Neural cell (in vitro differentiated cells): Measurements from ENCODE around the gene CRIM1. TPM values are rescaled to one million over a fixed set of nuclear protein-coding genes. Genes with fewer than 3 reads are reported as not detected.

Experiments
- H2AFZ ChIP-seq: fragments of 200-600, 300-800 bp; sonication (generic), shearing (Covaris generic); 2 replicates; pipeline ENCODE4 v1.6.0; 2014; ENCODE audit warnings: low read depth, mild to moderate bottlenecking, antibody characterized with exemption, low read length, moderate library complexity
- H3F3A ChIP-seq: fragments of 200-600 bp; shearing (Covaris generic); 2 replicates; pipeline ENCODE4 v1.6.1; 2016; ENCODE audit warnings: mild to moderate bottlenecking, moderate library complexity, mixed read lengths, antibody characterized with exemption, low read length; ENCODE audit not compliant: insufficient read depth, poor library complexity, severe bottlenecking
- H3K27ac ChIP-seq: fragments of 200-600, 300-800 bp; sonication (generic), shearing (Covaris generic); 2 replicates; pipeline ENCODE4 v1.5.1; 2014; ENCODE audit warnings: mild to moderate bottlenecking, low read length, moderate library complexity
- H3K27me3 ChIP-seq: fragments of 300-800, 200-600 bp; sonication (generic), shearing (Covaris generic); 2 replicates; pipeline ENCODE4 v1.6.0; 2014; ENCODE audit warnings: mild to moderate bottlenecking, low read depth, low read length, moderate library complexity; ENCODE audit not compliant: insufficient read depth
- H3K36me3 ChIP-seq: fragments of 300-800, 200-600 bp; sonication (generic), shearing (Covaris generic); 2 replicates; pipeline ENCODE4 v1.5.1; 2014; ENCODE audit warnings: mild to moderate bottlenecking, antibody characterized with exemption, low read length, moderate library complexity; ENCODE audit not compliant: insufficient read depth
- H3K4me2 ChIP-seq: fragments of 300-800, 200-600 bp; sonication (generic), shearing (Covaris generic); 2 replicates; pipeline ENCODE4 v1.6.0; 2014; ENCODE audit warnings: mild to moderate bottlenecking, low read length
- H3K4me3 ChIP-seq: fragments of 300-800, 200-600 bp; sonication (generic), shearing (Covaris generic); 2 replicates; pipeline ENCODE4 v1.5.1; 2014; ENCODE audit warnings: mild to moderate bottlenecking, low read length, moderate library complexity
- H3K79me2 ChIP-seq: fragments of 200-600 bp; shearing (Covaris generic); replicated peaks from 2 replicates; pipeline ENCODE4 v1.6.0; 2014; ENCODE audit warnings: mild to moderate bottlenecking, low read length, moderate library complexity; ENCODE audit not compliant: insufficient read depth
- H3K9ac ChIP-seq: fragments of 300-800, 200-600 bp; sonication (generic), shearing (Covaris generic); 2 replicates; pipeline ENCODE4 v1.6.1; 2016; ENCODE audit warnings: mild to moderate bottlenecking, low read length, mixed read lengths
- H3K9me2 ChIP-seq: fragments of 200-600 bp; shearing (Covaris generic); 2 replicates; pipeline ENCODE4 v1.6.1; 2016; ENCODE audit warnings: mild to moderate bottlenecking, low read length, mixed read lengths; ENCODE audit not compliant: insufficient read depth
- H3K9me3 ChIP-seq: fragments of 200-600, 300-800 bp; sonication (generic), shearing (Covaris generic); 2 replicates; pipeline ENCODE4 v1.6.1; 2016; ENCODE audit warnings: mild to moderate bottlenecking, mixed run types, low read length, moderate library complexity, mixed read lengths
- H4K20me1 ChIP-seq: fragments of 200-600 bp; shearing (Covaris generic); 2 replicates; pipeline ENCODE4 v1.6.1; 2016; ENCODE audit warnings: mild to moderate bottlenecking, mixed run types; ENCODE audit not compliant: insufficient read depth
- EP300 ChIP-seq: fragments of 450-650 bp; conservative IDR thresholded peaks from 2 replicates; pipeline ENCODE4 v1.6.1; 2014; ENCODE audit warnings: antibody characterized with exemption, mild to moderate bottlenecking, moderate library complexity; ENCODE audit not compliant: poor library complexity, severe bottlenecking
- EZH2 ChIP-seq: fragments of 200-600, 300-800 bp; shearing (Covaris generic), sonication (generic); IDR thresholded peaks from 2 replicates; pipeline ENCODE4 v1.6.1; 2014; ENCODE audit warnings: antibody characterized with exemption, low read length, borderline replicate concordance, mild to moderate bottlenecking; ENCODE audit not compliant: insufficient read depth, poor library complexity, severe bottlenecking
- MXI1 ChIP-seq: fragments of 450-650 bp; conservative IDR thresholded peaks from 2 replicates; pipeline ENCODE4 v1.6.1; 2014; ENCODE audit warnings: antibody characterized with exemption, mild to moderate bottlenecking; ENCODE audit not compliant: poor library complexity, severe bottlenecking
- POLR2AphosphoS5 ChIP-seq: IDR thresholded peaks from 2 replicates; pipeline ENCODE4 v1.6.1; 2012
- RAD21 ChIP-seq: fragments of 450-650 bp; conservative IDR thresholded peaks from 2 replicates; pipeline ENCODE4 v1.6.1; 2014; ENCODE audit warnings: antibody characterized with exemption, mild to moderate bottlenecking, moderate library complexity
- REST ChIP-seq: IDR thresholded peaks from 2 replicates; pipeline ENCODE4 v1.6.1; 2012; ENCODE audit warnings: borderline replicate concordance
- SMC3 ChIP-seq: fragments of 450-650 bp; conservative IDR thresholded peaks from 2 replicates; pipeline ENCODE4 v1.6.1; 2014; ENCODE audit warnings: antibody characterized with exemption, mild to moderate bottlenecking, moderate library complexity; ENCODE audit not compliant: poor library complexity
- TAF1 ChIP-seq: IDR thresholded peaks from 2 replicates; pipeline ENCODE4 v1.6.1; 2012; ENCODE audit warnings: low read depth
- polyA plus RNA-seq: library from polyadenylated mRNA; depleted of rRNA; stranded (reverse); fragments of >200 nt; gene quantifications from 2 replicates; pipeline ENCODE4 v1.2.3, GENCODE V29; 2014
- TF ChIP-seq, protein P1 (sequence below): fragments of 450-650 bp; IDR thresholded peaks from 2 replicates; pipeline ENCODE4 v1.5.1; 2014; ENCODE audit warnings: antibody characterized with exemption, mild to moderate bottlenecking, moderate library complexity; ENCODE audit not compliant: poor library complexity, severe bottlenecking

The CRIM1 gene
- polyA plus RNA-seq, 1 donor from 2014 or later: 6.7 TPM

- H2AFZ ChIP-seq: no peak overlapping the region
- H4K20me1 ChIP-seq: no peaks in the 10 kb centered on the region
- H3K27me3 ChIP-seq: no peaks in the 10 kb centered on the region
- H3K9ac ChIP-seq: no peak overlapping the region
- no peak overlapping the region for H3K4me3 ChIP-seq
- H3K36me3 ChIP-seq: no peaks in the 10 kb centered on the region
- no peak for TF ChIP-seq REST
- no peak for TF ChIP-seq TAF1
- TF ChIP-seq, protein P1, sequence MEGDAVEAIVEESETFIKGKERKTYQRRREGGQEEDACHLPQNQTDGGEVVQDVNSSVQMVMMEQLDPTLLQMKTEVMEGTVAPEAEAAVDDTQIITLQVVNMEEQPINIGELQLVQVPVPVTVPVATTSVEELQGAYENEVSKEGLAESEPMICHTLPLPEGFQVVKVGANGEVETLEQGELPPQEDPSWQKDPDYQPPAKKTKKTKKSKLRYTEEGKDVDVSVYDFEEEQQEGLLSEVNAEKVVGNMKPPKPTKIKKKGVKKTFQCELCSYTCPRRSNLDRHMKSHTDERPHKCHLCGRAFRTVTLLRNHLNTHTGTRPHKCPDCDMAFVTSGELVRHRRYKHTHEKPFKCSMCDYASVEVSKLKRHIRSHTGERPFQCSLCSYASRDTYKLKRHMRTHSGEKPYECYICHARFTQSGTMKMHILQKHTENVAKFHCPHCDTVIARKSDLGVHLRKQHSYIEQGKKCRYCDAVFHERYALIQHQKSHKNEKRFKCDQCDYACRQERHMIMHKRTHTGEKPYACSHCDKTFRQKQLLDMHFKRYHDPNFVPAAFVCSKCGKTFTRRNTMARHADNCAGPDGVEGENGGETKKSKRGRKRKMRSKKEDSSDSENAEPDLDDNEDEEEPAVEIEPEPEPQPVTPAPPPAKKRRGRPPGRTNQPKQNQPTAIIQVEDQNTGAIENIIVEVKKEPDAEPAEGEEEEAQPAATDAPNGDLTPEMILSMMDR: no peak
- no peaks in the 10 kb centered on the region for H3K9me3 ChIP-seq
- H3K4me2 ChIP-seq: no peak overlapping the region
- H3K79me2 ChIP-seq: no peaks in the 10 kb centered on the region
- no peaks in the 10 kb centered on the region for H3K9me2 ChIP-seq
- H3K27ac ChIP-seq: no peak overlapping the region
- no peaks in the 10 kb centered on the region for H3F3A ChIP-seq
These were observed 12.0 kb upstream of the CRIM1 start for GRCh38 chr2:36343606-36344005.

DNA sequence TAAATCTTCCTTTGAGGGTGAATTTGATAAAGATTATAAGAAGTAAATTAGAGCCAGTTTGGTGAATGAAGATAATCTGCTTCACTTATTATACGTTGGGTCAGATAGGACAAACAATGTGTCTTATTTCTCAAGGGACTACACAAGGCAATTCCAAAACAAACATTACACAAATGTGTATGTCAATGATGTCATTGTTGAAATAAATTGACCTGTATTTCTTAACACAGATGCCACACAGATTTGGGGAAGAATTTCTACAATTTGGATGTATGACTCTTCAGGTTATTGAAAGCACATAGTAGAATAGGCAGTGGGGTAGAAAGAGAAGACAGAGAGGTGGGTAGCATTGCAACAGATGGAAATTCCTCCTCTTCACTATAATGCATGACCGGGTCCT, 6.9 kb upstream of the CRIM1 start:
- H3K36me3 ChIP-seq: no peaks in the 10 kb centered on the region
- no peaks in the 10 kb centered on the region for H3K79me2 ChIP-seq
- no peaks in the 10 kb centered on the region for H4K20me1 ChIP-seq
- no peak overlapping the region for H3K4me2 ChIP-seq
- H3K27ac ChIP-seq: no peak overlapping the region
- H3K4me3 ChIP-seq: no peak overlapping the region
- H3K27me3 ChIP-seq: no peaks in the 10 kb centered on the region
- H3K9ac ChIP-seq: no peak overlapping the region
- H2AFZ ChIP-seq: no peak overlapping the region
- no peak for TF ChIP-seq POLR2AphosphoS5
- TF ChIP-seq EZH2: no peak
- no peak for TF ChIP-seq MXI1
- TF ChIP-seq SMC3: no peak
- no peak for TF ChIP-seq EP300
- TF ChIP-seq, protein P1: no peak
- TF ChIP-seq TAF1: no peak
- TF ChIP-seq RAD21: no peak
- TF ChIP-seq REST: no peak
- H3F3A ChIP-seq: no peaks in the 10 kb centered on the region
- H3K9me2 ChIP-seq: no peaks in the 10 kb centered on the region
- no peaks in the 10 kb centered on the region for H3K9me3 ChIP-seq
